T-helper 22 cell (primary cell): ENCODE measurements around the gene MED25.
A peak's percentile ranks its signal among the peaks of the same experiment; 100 is the strongest.

Experiments used
- DNase-seq: peaks from one replicate; pipeline ENCODE4 v3.0.0-alpha.2; 2020; ENCODE audit warnings: low read depth

The MED25 gene

DNA sequence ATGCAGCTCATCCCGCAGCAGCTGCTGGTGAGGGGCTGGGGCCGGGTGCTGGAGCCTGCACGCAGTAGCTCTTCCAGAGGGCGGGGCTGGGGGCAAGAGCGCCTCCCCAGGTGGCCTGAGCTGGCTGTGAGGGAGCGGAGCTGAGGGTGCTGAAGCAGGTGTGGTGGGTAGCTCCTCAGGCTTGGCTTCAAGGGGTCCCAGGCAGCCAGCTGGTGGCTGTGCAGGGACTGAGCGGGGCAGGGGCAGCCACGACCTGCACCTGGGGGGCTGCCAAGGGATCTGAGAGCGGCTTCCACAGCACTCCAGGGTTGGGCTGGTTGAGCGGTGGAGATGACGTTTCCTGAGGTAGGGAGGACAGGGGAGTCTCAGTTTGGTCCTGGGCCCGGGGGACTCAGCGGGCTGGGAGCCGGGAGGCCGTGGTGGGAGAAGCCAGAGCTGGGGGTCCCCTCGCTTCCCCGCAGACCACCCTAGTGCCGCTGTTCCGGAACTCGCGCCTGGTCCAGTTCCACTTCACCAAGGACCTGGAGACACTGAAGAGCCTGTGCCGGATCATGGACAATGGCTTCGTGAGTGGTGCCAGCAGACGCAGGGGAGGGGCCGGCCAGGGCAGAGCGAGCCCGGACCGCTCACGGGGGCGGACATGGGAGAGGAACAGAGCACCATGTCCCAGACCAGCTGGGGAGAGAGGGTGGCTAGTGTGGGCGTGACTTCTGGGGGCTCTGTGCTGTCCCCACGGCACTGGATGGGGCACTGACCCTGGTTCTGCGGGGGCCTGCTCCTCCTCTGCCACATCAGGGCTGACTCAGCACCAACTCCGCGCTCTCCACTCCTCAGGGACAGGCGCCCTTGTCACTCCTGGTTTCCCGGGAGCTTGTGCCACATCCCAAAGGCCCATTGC lies 40.2 kb downstream of the MED25 start:
- DNase-seq = no peak

DNA sequence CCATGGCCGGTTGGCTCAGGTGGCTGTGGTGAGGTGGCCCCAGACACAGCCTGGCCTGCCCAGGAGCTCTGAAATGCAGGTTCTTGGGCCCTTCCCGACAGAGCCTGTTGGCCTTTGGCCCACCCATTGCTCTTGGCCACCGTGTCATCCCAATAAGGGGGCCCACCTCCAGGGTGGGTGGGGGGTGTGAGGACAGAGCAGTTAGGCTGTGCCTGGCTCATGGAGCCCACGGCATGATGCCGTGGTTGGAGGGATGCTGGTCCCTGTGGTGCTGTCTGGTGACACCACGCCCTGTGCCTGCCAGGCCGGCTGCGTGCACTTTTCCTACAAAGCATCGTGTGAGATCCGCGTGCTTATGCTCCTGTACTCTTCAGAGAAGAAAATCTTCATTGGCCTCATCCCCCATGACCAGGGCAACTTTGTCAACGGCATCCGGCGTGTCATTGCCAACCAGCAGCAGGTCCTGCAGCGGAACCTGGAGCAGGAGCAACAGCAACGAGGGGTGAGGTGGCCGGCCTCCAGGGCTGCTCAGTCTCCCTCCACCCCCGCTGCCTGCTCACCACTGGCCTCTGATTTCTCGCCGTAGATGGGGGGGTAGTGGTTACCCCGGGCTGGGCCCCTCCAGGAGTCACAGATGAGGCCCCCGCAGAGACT lies 41.7 kb downstream of the MED25 start:
- DNase-seq = no peak

DNA sequence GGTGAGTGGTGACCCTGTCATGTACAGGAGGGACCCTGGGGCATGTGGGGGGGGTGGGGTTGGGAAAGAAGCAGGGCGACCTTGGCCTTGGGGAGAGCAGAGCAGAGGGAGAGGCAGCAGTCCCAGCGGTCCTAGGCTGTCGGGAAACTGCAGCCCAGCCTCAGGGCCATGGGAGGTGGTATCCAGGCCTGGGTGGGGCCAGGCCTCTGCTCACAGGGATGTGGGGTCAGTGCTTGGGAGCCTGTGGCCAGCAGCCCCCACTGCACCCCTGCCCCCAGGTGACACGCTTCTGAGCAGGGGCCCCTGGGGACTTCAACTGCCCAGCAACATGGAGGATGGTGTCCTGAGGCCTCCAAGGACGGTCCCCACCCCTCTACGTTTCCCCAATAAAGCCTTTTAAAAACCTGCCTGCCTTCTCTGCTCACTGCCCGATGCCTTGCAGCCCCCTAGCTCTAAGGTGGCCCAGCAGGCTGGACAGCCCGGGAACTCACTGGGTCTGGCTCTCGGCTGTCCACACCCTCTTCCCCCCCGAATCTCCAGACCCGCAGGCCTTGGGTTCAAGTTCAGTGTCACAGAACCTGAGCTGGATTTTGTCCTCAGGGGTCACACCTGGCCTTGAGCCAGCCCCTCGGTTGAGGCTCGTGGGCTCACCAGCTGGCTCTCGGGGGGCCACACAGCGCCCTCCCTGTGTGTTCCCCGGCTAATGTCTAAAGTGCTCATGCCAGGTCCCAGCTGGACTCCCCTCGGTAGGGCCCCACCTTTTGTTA lies 42.4 kb downstream of the MED25 start:
- DNase-seq = no peak

DNA sequence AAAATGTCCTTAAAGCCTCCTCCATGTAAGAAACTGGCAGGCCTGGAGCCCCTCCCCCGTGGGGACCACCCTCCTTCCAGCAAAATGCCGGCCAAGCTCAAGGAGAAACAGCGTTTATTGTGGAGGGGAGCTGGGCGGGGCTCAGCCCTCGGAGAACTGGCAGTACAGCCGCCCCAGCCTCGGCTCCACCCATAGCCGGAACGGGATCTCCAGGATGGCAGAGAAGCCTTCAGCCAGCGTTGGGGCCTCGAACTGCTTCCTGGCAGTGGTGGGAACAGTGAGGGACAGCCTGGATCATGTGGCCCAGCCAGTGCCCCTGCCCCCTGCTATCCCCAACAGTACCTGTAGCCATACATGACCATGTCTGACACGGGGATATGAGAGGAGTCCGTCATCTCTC lies 43.0 kb downstream of the MED25 start:
- DNase-seq = no peak

DNA sequence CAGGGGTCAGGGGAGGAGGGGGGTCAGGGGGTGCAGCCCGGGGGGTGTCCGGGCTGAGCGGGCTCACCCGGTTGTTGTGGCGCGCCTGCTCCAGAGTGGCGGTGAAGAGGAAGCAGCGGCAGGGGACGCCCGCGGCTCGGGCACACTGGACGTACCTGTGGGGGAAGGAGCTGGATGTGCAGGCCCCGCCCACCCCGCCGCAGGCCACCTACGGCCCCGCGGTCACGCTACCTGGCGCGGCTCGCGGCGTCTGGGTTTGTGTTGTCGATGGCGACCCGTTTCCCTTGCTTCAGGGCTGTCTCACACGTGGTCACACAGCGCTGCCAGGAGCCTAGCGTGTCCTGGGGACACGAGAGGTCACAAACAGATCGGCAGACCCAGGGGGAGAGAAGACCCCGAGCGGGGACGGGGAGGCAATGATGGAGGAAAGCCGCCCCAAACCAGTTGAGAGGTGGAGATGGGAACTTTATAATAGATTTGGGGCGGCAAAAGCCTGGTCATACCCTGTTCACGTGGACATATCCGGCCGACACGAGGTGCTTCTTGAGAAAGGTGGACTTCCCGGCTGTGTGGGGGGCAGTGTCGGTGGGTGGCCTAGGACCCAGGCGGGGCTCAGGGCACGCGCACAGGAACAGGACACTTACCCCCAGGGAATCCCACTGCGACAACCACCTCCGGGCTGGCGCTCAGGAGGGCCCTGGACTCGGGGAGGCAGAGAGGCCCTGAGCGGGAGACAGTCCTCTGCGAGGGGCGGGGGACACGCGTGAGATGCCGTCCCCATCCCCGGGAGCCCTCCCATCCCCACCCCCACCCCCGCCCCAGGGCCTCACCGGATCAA lies 43.7 kb downstream of the MED25 start:
- no peak for DNase-seq

DNA sequence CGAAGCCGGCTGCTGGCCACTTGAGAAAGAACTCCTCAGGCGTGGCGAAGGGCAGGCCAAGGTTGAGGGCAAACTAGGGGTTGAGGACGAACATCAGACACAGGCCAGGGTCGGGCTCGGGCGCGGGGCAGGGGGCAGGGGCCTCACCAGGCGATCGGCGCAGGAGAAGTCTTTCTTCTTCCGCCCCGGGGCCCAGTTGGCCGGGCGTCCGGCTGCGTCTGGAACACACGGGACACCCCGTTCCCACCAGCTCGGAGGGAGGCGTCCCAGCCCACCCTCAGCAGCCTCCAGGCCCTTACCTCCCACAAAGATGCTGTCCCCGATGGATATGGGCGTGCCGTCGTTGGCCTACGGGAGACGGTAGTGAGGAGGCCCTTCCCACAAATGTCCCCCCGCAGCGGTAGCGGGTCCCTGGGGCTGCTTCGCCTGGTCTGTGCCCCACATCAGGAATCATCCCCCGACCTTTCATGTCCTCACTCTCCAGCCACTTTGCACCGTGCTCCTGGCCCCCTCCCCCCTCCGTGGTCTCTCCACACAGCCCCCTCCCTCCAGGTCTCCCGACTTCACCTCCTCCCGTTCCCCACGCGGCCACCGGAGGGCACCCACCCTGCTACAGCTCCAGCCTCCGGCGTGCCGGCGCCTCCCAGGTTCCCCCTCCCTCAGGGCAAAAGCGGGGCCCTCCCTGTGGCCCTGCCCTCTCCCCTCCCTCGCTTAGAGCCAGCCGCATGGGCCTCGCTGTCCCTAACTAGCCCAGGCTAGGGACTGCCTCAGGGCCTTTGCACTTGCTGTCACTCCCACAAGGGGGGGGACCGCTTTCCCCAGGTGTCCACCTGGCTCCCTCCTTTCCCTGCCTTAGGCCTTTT lies 44.5 kb downstream of the MED25 start:
- no peak for DNase-seq

DNA sequence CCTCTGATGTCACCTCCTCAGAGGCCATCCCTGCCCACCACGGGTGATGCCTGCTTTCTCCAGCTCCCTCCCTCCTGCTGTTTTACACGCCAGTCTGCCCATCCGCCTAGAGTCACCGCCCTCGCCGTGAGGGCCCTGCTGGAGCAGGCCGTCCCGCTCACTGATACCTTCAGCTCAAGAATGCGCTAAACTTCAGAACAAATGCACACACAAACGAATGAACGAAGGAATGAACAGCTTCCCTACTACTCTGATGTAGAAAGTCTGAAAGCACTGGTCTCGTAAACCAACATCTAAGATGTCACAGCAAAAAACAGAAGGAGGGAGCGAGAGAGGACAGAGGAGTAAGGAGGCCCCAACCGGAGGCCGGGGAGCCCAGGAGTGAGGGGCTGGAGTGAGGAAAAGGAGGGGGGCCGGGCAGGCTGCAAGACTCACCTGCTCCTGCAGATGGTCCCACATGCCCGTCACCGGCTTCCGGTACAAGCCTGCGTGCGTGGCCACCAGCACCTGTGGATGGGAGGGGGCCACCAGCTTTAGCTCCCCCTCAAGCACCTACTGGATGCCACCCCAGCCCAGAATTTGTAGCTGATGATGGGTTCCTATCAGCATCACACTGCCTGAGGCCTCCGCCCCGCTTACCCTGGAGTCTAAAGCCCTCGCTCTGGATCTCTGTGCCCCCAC lies 45.3 kb downstream of the MED25 start:
- DNase-seq = no peak

DNA sequence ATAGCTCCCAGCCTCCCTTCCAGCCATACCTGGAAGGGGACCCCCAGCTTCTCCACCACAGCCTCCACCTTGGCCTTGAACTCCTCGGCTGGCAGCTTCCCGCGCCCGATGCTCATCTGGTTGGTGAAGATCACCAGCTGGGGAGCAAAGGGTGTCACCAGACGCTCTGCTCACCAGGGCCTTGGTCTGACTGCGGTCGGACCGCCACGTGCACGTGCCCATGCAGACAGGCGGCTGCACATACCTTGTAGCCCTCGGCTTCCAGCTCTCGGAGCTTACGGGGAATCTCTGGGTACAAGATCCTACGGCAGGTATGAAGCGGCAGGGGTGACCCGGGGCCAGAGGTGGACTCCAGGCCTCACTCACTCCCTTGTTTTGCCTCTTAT lies 45.8 kb downstream of the MED25 start:
- no peak for DNase-seq

GRCh38 chr19:49864890-49865289 lies 46.8 kb downstream of the MED25 start:
- no peak for DNase-seq

DNA sequence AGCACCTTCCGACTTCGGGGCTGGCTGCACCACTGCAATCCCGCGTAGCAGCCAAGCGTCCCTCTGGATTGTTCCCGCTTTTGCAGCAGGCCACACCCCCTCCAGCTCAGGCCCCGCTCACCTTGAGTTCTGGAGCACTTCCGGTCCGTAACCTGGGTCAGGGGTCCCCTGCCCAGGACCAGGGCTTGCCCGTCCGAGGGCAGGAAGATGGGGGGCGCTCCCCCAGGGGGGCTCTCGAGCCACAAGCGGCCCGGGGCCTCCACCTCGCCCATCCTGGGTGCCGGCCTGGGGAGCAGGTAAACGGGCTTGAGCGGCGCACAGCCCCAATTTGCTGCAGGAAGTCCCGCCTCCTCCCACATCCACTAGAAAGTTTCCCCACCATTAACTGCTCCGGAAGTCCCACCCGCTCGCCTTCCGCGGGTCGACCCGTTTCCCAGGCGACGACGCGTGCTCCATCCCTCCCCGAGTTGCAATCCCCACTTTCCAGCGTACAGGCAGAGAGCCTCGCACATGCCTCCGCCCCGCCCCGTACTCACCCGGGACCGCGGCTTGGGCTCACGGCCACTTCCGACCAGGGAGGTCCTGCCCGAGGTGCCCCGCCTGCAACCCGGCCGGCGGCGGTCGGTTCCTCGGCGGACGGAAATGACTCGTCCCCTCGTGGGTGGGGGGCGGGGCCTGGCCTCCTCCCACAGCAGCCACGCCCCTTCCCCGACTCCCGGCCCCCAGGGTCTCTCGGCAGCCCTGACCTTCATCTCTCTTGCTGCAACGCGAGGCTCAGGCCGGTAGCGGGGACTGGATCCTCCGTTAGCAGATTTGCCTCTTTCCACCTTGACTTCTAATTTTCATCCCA lies 49.1 kb downstream of the MED25 start, which contains the start of gene PNKP:
PNKP (minus strand) TSS at position 644 of the 850 bp plus-strand sequence; CDS start at position 272, 372 bp downstream.
- DNase-seq = peak; percentile 76

GRCh38 chr19:49869009-49869483 lies 51.0 kb downstream of the MED25 start:
- DNase-seq = no peak

DNA sequence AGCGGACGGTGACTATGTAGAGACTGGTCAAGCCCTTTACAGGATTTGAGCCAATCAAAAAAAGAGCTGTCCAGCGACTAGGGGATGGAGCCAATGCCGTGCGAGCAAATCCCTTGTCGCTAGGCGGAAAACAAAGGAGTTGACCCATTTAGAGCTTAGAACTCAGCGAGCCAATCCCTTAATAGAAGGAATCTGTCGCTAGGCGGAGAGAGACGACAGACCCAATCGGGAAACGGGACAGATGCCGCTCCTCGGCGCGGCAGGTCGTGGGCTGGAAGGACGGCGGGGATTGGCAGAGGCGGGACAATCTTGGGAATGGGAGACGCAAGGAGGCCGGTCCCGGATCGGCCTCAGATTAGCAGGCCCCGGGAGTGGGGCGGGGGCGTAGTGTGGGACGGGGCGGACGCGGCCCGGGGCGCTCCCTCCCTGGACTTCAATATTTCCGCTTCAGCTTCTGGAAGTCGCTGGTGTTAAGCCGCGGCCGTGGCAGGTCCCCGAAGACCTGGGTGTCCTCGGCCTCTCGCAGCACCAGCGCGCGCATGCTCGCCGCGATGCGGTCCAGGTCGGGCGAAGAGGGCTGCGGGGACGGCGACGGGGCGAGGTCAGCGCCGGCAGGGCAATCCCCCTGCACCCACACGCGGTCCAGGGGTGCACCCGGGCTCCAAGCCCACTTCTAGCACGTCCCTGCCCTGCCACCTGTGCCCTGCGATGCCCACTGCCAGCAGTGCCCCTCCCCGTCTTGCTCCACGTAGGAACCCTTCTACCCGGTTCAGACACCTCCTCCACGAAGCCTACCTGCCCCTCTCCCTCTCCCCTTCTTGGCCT lies 51.6 kb downstream of the MED25 start:
- peak; percentile 87 for DNase-seq

GRCh38 chr19:49870309-49870901 lies 52.3 kb downstream of the MED25 start:
- DNase-seq = no peak

DNA sequence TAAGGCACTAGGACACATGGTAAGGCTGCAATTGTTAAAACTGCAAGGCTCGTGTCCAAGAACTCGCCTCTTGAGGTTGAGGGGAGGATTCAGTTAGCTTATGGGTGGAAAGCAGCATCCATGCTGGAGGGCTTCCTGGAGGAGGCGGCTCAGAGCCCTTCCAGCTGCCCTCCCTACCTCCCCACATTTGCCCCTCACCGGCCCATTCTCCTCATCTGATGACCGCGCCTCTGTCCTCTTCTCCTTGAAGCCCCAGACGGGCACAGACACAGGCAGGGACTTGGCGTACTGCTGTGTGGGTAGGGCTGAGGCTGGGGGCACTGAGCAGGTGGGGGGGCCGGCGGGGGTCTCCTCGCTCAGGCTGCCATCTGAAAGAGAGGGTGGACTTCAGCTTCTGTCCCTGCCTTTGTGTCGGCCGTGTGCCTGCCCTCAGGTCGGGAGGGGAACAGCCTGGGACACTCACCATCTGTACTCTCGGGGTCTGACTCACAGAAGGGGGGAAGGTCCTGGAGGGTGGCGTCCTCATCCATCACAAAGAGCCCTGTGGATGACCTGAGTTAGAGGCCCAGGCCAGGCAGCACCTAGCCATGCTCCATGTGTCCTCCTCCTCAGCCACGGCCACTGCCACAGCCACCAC lies 53.4 kb downstream of the MED25 start:
- no peak for DNase-seq

DNA sequence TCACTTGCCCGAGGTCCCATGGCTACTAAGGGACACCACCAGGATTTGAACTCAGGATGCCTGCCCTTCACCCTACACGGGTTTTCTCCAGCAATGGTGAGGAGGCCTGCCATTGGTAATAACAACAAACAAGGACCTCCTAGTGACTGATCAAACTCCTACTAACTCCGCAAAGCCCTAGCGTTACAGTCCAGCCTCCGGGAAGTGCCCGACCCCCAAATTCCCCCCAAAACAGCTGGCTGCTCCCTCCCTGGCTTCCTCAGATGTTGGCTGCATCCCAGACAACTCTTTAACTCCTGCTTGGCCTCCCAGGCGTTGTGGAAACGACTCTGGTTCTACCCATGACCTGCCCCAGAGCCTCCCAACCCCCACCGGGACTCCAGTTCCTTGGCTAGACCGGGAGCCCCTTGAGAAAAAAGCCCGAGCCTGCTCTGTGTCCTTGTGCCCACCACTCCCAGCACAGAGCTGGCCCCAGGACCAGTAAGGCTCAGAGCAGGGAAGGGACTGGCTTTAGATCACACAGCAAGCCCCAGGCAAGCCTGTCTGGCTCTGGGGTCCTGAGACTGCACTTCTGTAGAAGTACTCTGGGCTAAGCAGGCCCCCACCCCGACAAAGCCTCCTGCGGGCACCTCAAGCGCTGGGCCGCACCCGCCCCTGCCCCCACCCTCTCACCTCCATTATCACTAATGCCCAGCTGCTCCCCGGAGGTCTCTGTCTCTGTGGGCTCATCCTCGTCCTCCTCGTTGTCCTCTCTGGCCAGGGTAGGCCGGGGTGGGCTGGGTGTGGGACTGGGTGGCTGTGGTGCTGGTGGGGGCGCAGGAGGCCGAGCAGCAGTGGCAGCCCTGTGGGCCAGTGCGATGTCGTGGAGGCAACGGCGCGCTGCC lies 54.4 kb downstream of the MED25 start:
- DNase-seq = no peak

DNA sequence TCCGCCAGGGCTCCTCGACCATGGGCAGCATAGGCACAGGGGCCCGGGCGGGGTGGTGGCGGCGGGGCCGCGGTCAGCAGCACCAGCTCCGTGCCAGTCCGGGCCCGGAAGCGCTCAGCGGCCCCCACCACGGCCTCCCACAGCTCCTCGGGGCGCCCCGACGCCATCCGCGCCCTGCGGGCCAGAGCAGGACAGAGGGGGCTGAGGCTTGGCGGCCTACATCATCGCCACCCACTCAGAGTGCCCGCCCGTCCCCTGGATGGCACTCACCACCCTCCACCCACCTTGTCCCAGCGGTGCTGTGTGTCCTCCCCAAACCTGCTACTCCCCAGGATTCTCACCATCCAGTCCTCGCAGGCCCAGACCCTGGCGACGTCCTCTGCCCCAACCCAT lies 55.0 kb downstream of the MED25 start:
- no peak for DNase-seq
